Colonic mucosa (tissue), 4 donors: ENCODE data around the gene PLB1. TPM values are rescaled to one million over a fixed set of nuclear protein-coding genes. Genes with fewer than 3 reads are reported as not detected.

Source experiments
- DNase-seq: peaks from one replicate; pipeline ENCODE4 v3.0.0-alpha.2; 2020
- H3K27ac ChIP-seq: fragments of 200-600 bp; one replicate; pipeline ENCODE4 v1.8.0; 2021
- H3K27me3 ChIP-seq: fragments of 200-600 bp; one replicate; pipeline ENCODE4 v1.8.0; 2021
- H3K36me3 ChIP-seq: fragments of 200-600 bp; one replicate; pipeline ENCODE4 v1.8.0; 2021
- H3K4me1 ChIP-seq: fragments of 200-600 bp; one replicate; pipeline ENCODE4 v1.8.0; 2021; ENCODE audit warnings: mild to moderate bottlenecking
- H3K4me3 ChIP-seq: fragments of 200-600 bp; one replicate; pipeline ENCODE4 v1.8.0; 2021
- H3K9ac ChIP-seq, 2 donors: one replicate each; pipeline ENCODE4 v1.7.0; 2013; ENCODE audit warnings: control low read depth in 2 of 2, low read depth in 2 of 2, low read length in 2 of 2
- H3K9me3 ChIP-seq: fragments of 200-600 bp; one replicate; pipeline ENCODE4 v1.8.0; 2021
- intact Hi-C: fragments of 100-400 bp; cut with DNase I; formaldehyde crosslinking; loops from one replicate; pipeline ENCODE4 v1.14.1; 2022
- total RNA-seq, 2 donors: library from RNA; stranded (reverse); fragmentation: NEBNext Ultra II Directional in 1 of 2; extraction: Animal tissue kit (Norgen Biotek cat#: 25700) in 1 of 2; gene quantifications; one replicate each; pipeline ENCODE4 v1.2.1, GENCODE V29; 2021
- TF ChIP-seq, protein P1 (sequence below): fragments of 200-600 bp; IDR thresholded peaks from one replicate; pipeline ENCODE4 v1.8.0; 2022; ENCODE audit warnings: antibody characterized with exemption, mild to moderate bottlenecking
- donor health status: healthy.
- donor health status: DM: no; HTN: no; CAD: no.
- donor health status: DM: no; HTN: no; CAD: no.

The PLB1 gene
- total RNA-seq, 2 donors from 2014 or later = 1.3 to 3.0 TPM

DNA sequence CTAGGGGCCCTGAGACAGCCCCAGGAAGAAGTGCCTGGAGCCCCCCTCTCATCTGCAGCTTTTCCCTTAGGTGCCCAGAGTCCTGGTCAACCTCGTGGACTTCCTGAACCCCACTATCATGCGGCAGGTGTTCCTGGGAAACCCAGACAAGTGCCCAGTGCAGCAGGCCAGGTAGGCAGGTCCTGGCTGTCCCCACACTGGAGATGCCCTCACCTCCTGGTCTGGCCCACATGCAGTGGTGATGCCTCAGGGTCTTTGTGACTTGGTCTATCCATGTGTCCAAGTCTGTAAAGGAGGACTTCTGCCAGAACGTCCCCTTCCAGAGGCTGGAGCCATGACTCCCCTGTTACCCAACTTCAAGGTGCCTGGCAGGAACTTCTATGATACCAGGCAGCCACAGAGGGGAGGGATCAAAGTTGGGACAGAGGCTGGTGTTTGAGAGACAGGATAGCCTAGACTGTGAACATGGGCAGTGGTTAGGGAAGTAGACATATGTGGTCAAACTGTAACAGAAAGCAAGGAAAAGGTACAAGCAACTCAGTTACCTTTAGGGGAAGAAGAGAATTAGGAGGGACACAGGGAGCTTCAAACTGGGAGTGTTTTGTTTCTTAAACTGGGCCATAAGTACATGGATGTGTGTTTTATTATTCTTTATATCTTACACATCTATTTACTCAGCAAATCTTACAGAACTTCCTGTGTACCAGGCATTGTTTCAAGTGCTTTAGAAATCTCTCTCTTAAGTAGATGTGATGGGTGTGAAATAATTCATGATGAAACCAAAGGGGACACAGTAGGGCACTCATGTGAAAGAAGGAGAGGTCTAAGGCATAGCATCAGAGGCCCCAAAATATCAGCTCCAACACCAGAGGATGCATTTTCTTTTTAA is 107.1 kb downstream of the PLB1 start:
- TF ChIP-seq, protein P1, sequence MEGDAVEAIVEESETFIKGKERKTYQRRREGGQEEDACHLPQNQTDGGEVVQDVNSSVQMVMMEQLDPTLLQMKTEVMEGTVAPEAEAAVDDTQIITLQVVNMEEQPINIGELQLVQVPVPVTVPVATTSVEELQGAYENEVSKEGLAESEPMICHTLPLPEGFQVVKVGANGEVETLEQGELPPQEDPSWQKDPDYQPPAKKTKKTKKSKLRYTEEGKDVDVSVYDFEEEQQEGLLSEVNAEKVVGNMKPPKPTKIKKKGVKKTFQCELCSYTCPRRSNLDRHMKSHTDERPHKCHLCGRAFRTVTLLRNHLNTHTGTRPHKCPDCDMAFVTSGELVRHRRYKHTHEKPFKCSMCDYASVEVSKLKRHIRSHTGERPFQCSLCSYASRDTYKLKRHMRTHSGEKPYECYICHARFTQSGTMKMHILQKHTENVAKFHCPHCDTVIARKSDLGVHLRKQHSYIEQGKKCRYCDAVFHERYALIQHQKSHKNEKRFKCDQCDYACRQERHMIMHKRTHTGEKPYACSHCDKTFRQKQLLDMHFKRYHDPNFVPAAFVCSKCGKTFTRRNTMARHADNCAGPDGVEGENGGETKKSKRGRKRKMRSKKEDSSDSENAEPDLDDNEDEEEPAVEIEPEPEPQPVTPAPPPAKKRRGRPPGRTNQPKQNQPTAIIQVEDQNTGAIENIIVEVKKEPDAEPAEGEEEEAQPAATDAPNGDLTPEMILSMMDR = no peak
- Histone ChIP-seq H3K4me3 (no peak overlapping the region), H3K27me3 (no peaks in the 10 kb centered on the region), H3K9ac (no peak overlapping the region), H3K36me3 (no peaks in the 10 kb centered on the region), H3K27ac (no peak overlapping the region), H3K9me3 (no peaks in the 10 kb centered on the region), H3K4me1 (peaks cover 3% of the 10 kb centered on the region)
- intact Hi-C loops = no loop called here
- DNase-seq = no peak

DNA sequence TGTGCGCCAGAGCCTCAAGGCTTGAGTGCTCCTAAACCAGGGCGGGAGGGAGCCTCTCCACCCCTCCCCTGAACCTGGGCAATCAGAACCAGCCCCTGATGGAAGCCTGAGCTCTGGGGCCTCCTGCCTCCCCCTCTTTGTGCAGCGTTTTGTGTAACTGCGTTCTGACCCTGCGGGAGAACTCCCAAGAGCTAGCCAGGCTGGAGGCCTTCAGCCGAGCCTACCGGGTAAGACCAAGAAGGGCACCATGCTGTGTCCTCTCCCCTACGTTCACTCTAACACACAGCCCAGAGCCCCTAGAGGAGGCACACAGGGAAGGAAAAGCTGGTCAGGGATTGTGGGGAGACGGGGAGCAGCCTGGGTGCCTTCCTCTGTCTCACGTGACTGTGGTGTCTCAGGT is 108.0 kb downstream of the PLB1 start:
- no peak overlapping the region for H3K27ac ChIP-seq

DNA sequence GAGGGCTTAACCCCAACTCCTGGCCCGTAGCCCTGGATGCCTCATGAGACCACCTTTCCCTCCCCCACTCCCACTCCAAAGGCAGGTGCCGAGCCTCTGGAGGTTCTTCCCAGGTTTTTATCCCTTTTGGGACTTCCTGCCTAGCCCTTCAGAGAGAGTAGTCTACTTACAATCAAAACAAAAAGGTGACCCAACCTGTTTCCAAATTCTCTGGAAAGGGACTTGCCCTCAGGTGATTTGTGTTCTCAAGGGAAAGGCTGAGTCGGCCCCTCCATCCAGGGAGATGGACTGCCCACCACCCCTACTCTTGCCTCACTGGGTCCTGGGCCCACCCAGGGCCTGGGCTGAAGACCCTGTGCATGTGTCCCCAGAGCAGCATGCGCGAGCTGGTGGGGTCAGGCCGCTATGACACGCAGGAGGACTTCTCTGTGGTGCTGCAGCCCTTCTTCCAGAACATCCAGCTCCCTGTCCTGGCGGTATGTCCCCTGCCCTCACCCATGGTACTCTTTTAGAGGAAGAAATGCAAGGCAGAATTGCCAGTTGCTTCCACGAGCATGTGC is 108.5 kb downstream of the PLB1 start:
- TF ChIP-seq, protein P1 = no peak
- Histone ChIP-seq H3K4me1 (peaks cover 3% of the 10 kb centered on the region), H3K27me3 (no peaks in the 10 kb centered on the region), H3K9ac (no peak overlapping the region), H3K9me3 (no peaks in the 10 kb centered on the region), H3K36me3 (no peaks in the 10 kb centered on the region), H3K27ac (no peak overlapping the region), H3K4me3 (no peak overlapping the region)
- DNase-seq = no peak
- intact Hi-C loops = no loop called here

More for the DNA sequence above, 108.0 kb downstream of the PLB1 start:
- TF ChIP-seq, protein P1 = no peak
- Histone ChIP-seq H3K36me3 (no peaks in the 10 kb centered on the region), H3K9ac (no peak overlapping the region), H3K9me3 (no peaks in the 10 kb centered on the region), H3K4me3 (no peak overlapping the region), H3K4me1 (peaks cover 3% of the 10 kb centered on the region), H3K27me3 (no peaks in the 10 kb centered on the region)
- intact Hi-C loops = no loop called here
- DNase-seq = no peak

DNA sequence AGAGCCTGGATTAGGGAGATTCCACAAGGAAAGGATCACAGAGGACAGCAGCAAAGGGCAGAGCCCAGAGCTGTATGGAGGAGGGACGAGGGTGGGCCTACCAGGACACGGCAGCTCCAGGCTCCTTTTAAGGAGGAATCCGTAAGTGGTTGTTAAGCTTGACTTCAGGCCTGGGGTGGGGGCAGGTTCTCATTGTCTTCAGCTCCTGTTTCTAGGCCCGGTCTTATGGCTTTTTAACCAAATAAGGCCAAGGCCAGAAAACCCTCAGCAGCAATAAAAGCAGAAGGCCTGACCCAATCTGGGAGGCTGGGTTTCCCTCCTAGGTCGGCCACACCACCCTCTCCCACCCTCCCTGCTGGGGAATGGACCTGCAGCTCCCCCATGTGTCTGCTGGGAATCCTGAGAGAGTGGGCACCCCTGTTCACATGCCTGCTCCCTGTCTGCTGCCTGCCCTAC is 111.2 kb downstream of the PLB1 start:
- no peaks in the 10 kb centered on the region for H3K36me3 ChIP-seq
- TF ChIP-seq, protein P1 = no peak
- no peak overlapping the region for H3K27ac ChIP-seq
- H3K4me1 ChIP-seq = peaks cover 3% of the 10 kb centered on the region
- H3K9ac ChIP-seq = no peak overlapping the region
- DNase-seq = no peak
- intact Hi-C loops = loop anchor here (5.0 kb wide), 1 partner anchor 145 kb away; the partner anchor contains the start of gene PPP1CB
- H3K4me3 ChIP-seq = no peak overlapping the region
- no peaks in the 10 kb centered on the region for H3K9me3 ChIP-seq
- no peaks in the 10 kb centered on the region for H3K27me3 ChIP-seq

DNA sequence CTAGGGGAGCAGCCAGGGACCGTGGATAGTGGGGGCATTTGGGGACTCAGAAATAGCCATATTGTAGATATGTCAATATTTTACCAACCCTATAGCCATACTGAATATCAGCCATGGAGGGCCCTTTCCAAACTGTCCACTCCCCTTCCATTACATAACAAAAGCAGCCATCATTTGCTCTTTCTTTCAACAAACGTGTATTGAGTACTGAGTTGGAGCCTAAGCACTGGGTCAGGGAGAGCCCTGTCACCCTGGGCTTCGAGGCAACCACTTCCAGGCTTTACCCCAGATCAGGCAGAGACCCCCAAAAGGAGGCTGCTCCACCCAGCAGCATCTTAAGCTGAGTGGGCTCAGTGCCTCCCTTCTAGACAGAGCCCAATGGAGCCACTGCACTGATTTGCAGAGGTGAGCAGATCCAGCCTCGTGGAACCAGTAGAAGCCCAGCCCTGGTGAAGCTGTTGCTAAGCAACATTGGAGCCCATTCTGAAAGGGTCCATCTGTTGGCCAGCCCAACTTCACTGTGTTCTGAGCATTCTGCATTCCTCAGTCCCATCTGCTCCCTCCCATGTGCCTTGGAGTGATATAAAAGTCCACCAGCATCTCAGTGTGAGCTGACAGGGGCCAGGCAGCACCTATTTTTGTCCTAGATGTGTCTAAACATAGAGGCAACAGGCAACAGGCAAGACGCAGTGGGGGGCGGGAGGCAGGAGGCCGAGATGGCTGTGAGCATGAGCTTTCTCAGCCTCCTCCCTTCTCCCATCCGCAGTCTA is 112.1 kb downstream of the PLB1 start:
- H3K9ac ChIP-seq = no peak overlapping the region
- intact Hi-C loops = loop anchor here (5.0 kb wide), 1 partner anchor 144 kb away; the partner anchor contains the start of gene PPP1CB
- no peak overlapping the region for H3K27ac ChIP-seq
- H3K4me3 ChIP-seq = no peak overlapping the region
- TF ChIP-seq, protein P1 = no peak
- H3K27me3 ChIP-seq = no peaks in the 10 kb centered on the region
- H3K4me1 ChIP-seq = no peaks in the 10 kb centered on the region
- DNase-seq = no peak
- no peaks in the 10 kb centered on the region for H3K36me3 ChIP-seq
- H3K9me3 ChIP-seq = no peaks in the 10 kb centered on the region
